HG03575 (cell line): Measurements from ENCODE around the gene OR2T5.
"Not testable (repeated sequence)": the region's sequence is repeated elsewhere in the genome, so short reads cannot be mapped to it uniquely, and the experiment has no call there.

Experiments
- ATAC-seq: cut with Tn5 transposase; IDR thresholded peaks from one replicate; pipeline ENCODE4 v1.9.1; 2021; ENCODE audit not compliant: unreplicated experiment, insufficient number of reproducible peaks, low FRiP score; ENCODE audit errors: extremely low read depth

Gene OR2T5

GRCh38 chr1:248488289-248488688, at the start of gene OR2T5:
OR2T5 (plus strand) TSS chr1:248488589; CDS start chr1:248488589, 0 bp downstream.
- ATAC-seq, result not testable (repeated sequence)

GRCh38 chr1:248438668-248439067, 49.7 kb upstream of the OR2T5 start:
- ATAC-seq, result not testable (repeated sequence)

- not testable (repeated sequence) for ATAC-seq
Measured at GRCh38 chr1:248439283-248439682, 49.1 kb upstream of the OR2T5 start.

GRCh38 chr1:248442500-248443277, 45.7 kb upstream of the OR2T5 start:
- not testable (repeated sequence) for ATAC-seq

- not testable (repeated sequence) for ATAC-seq
Measured at GRCh38 chr1:248444603-248445002, 43.8 kb upstream of the OR2T5 start.

- ATAC-seq, result not testable (repeated sequence)
Measured at GRCh38 chr1:248445399-248445798, 43.0 kb upstream of the OR2T5 start, which contains the start of gene OR2T2. OR2T2 (plus strand) TSS chr1:248445637; CDS start chr1:248452798, 7,161 bp downstream.

GRCh38 chr1:248448409-248449074, 39.8 kb upstream of the OR2T5 start:
- ATAC-seq, result peak; percentile 37

- not testable (repeated sequence) for ATAC-seq
Measured at GRCh38 chr1:248449821-248450465, 38.4 kb upstream of the OR2T5 start.

- peak; percentile 69 for ATAC-seq
Measured at GRCh38 chr1:248450466-248451145, 37.8 kb upstream of the OR2T5 start.

- not testable (repeated sequence) for ATAC-seq
Measured at GRCh38 chr1:248453619-248454018, 34.8 kb upstream of the OR2T5 start.

GRCh38 chr1:248455045-248455444, 33.3 kb upstream of the OR2T5 start:
- ATAC-seq, result not testable (repeated sequence)

GRCh38 chr1:248456635-248457034, 31.8 kb upstream of the OR2T5 start:
- ATAC-seq, result not testable (repeated sequence)

- ATAC-seq, result not testable (repeated sequence)
Measured at GRCh38 chr1:248459117-248459516, 29.3 kb upstream of the OR2T5 start.

GRCh38 chr1:248471154-248471553, 17.2 kb upstream of the OR2T5 start:
- ATAC-seq, result no peak

GRCh38 chr1:248472111-248472510, 16.3 kb upstream of the OR2T5 start:
- ATAC-seq, result not testable (repeated sequence)

- ATAC-seq, result not testable (repeated sequence)
Measured at GRCh38 chr1:248473051-248473450, 15.3 kb upstream of the OR2T5 start, which contains the start of gene OR2T3. OR2T3 (plus strand) TSS chr1:248473351; CDS start chr1:248473351, 0 bp downstream.

GRCh38 chr1:248475660-248476059, 12.7 kb upstream of the OR2T5 start:
- ATAC-seq, result peak; percentile 35

- ATAC-seq, result peak; percentile 73
Measured at GRCh38 chr1:248481686-248482579, 6.5 kb upstream of the OR2T5 start.
